ENCODE data around the gene RAB5IF.

DNA sequence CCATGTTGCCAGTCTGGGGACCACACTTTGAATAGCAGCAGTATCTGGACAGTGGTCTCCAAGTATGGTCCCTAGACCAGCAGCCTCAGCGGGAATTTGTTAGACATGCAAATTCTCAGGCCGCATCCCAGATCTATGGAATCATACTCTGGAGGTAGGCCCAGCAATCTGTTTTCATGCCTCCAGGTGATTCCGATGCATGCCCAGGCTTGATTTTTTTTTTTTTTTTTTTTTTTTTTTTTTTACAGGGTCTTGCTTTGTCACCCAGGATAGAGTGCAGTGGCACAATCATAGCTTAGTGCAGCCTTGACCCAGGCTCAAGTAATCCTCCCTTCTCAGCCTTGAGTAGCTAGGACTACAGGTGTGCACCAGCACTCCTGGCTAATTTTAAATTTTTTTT is 41.1 kb downstream of the RAB5IF start:
- TF ChIP-seq CEBPB (IDR thresholded peaks at IDR 0.05; ENCODE audit: low read depth, low read length) (no peak), CBX5 (IDR thresholded peaks at IDR 0.05; ENCODE audit: low read depth, low read length) (no peak), EZH2 (IDR thresholded peaks at IDR 0.05; ENCODE audit: low read depth, low read length, severe bottlenecking) (no peak), EGR1 (IDR thresholded peaks at IDR 0.05; ENCODE audit: borderline replicate concordance, low read depth, low read length) (no peak), POLR2A (IDR thresholded peaks at IDR 0.05; ENCODE audit: control extremely low read depth in 1 of 2, low read depth in 2 of 2, low read length in 2 of 2) (no peak), SP4 (IDR thresholded peaks at IDR 0.05; ENCODE audit: low read length) (no peak), KDM5A (IDR thresholded peaks at IDR 0.05; ENCODE audit: low read length) (no peak), SRF (IDR thresholded peaks at IDR 0.05; ENCODE audit: low read depth, low read length) (no peak), CHD1 (IDR thresholded peaks at IDR 0.05; ENCODE audit: low read depth, low read length) (no peak)
- TF ChIP-seq, protein P1, sequence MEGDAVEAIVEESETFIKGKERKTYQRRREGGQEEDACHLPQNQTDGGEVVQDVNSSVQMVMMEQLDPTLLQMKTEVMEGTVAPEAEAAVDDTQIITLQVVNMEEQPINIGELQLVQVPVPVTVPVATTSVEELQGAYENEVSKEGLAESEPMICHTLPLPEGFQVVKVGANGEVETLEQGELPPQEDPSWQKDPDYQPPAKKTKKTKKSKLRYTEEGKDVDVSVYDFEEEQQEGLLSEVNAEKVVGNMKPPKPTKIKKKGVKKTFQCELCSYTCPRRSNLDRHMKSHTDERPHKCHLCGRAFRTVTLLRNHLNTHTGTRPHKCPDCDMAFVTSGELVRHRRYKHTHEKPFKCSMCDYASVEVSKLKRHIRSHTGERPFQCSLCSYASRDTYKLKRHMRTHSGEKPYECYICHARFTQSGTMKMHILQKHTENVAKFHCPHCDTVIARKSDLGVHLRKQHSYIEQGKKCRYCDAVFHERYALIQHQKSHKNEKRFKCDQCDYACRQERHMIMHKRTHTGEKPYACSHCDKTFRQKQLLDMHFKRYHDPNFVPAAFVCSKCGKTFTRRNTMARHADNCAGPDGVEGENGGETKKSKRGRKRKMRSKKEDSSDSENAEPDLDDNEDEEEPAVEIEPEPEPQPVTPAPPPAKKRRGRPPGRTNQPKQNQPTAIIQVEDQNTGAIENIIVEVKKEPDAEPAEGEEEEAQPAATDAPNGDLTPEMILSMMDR (IDR thresholded peaks at IDR 0.05; ENCODE audit: control extremely low read depth in 1 of 3, insufficient read depth in 1 of 3, low read depth in 1 of 3, low read length in 3 of 3), result no peak
- TF ChIP-seq, protein P2, sequence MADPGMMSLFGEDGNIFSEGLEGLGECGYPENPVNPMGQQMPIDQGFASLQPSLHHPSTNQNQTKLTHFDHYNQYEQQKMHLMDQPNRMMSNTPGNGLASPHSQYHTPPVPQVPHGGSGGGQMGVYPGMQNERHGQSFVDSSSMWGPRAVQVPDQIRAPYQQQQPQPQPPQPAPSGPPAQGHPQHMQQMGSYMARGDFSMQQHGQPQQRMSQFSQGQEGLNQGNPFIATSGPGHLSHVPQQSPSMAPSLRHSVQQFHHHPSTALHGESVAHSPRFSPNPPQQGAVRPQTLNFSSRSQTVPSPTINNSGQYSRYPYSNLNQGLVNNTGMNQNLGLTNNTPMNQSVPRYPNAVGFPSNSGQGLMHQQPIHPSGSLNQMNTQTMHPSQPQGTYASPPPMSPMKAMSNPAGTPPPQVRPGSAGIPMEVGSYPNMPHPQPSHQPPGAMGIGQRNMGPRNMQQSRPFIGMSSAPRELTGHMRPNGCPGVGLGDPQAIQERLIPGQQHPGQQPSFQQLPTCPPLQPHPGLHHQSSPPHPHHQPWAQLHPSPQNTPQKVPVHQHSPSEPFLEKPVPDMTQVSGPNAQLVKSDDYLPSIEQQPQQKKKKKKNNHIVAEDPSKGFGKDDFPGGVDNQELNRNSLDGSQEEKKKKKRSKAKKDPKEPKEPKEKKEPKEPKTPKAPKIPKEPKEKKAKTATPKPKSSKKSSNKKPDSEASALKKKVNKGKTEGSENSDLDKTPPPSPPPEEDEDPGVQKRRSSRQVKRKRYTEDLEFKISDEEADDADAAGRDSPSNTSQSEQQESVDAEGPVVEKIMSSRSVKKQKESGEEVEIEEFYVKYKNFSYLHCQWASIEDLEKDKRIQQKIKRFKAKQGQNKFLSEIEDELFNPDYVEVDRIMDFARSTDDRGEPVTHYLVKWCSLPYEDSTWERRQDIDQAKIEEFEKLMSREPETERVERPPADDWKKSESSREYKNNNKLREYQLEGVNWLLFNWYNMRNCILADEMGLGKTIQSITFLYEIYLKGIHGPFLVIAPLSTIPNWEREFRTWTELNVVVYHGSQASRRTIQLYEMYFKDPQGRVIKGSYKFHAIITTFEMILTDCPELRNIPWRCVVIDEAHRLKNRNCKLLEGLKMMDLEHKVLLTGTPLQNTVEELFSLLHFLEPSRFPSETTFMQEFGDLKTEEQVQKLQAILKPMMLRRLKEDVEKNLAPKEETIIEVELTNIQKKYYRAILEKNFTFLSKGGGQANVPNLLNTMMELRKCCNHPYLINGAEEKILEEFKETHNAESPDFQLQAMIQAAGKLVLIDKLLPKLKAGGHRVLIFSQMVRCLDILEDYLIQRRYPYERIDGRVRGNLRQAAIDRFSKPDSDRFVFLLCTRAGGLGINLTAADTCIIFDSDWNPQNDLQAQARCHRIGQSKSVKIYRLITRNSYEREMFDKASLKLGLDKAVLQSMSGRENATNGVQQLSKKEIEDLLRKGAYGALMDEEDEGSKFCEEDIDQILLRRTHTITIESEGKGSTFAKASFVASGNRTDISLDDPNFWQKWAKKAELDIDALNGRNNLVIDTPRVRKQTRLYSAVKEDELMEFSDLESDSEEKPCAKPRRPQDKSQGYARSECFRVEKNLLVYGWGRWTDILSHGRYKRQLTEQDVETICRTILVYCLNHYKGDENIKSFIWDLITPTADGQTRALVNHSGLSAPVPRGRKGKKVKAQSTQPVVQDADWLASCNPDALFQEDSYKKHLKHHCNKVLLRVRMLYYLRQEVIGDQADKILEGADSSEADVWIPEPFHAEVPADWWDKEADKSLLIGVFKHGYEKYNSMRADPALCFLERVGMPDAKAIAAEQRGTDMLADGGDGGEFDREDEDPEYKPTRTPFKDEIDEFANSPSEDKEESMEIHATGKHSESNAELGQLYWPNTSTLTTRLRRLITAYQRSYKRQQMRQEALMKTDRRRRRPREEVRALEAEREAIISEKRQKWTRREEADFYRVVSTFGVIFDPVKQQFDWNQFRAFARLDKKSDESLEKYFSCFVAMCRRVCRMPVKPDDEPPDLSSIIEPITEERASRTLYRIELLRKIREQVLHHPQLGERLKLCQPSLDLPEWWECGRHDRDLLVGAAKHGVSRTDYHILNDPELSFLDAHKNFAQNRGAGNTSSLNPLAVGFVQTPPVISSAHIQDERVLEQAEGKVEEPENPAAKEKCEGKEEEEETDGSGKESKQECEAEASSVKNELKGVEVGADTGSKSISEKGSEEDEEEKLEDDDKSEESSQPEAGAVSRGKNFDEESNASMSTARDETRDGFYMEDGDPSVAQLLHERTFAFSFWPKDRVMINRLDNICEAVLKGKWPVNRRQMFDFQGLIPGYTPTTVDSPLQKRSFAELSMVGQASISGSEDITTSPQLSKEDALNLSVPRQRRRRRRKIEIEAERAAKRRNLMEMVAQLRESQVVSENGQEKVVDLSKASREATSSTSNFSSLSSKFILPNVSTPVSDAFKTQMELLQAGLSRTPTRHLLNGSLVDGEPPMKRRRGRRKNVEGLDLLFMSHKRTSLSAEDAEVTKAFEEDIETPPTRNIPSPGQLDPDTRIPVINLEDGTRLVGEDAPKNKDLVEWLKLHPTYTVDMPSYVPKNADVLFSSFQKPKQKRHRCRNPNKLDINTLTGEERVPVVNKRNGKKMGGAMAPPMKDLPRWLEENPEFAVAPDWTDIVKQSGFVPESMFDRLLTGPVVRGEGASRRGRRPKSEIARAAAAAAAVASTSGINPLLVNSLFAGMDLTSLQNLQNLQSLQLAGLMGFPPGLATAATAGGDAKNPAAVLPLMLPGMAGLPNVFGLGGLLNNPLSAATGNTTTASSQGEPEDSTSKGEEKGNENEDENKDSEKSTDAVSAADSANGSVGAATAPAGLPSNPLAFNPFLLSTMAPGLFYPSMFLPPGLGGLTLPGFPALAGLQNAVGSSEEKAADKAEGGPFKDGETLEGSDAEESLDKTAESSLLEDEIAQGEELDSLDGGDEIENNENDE (IDR thresholded peaks at IDR 0.05; ENCODE audit: insufficient replicate concordance, low read length), result no peak
